NB4 (cell line): ENCODE measurements around the gene BOK.
"Not testable (repeated sequence)": the region's sequence is repeated elsewhere in the genome, so short reads cannot be mapped to it uniquely, and the experiment has no call there.

Experiments used
- DNase-seq: peaks from one replicate; pipeline ENCODE4 v3.0.0; 2010; ENCODE audit warnings: low read depth
- H3K4me3 ChIP-seq: one replicate; pipeline ENCODE4 v1.5.1; 2011; ENCODE audit warnings: mild to moderate bottlenecking, low read depth, low read length, moderate library complexity
- MYC ChIP-seq: IDR thresholded peaks from 2 replicates; pipeline ENCODE4 v1.6.1; 2011; ENCODE audit warnings: low read depth, low read length
- POLR2A ChIP-seq: IDR thresholded peaks from 2 replicates; pipeline ENCODE4 v1.6.1; 2011; ENCODE audit warnings: mild to moderate bottlenecking; ENCODE audit not compliant: insufficient read length; ENCODE audit errors: extremely low read depth
- TF ChIP-seq, protein P1 (sequence below): IDR thresholded peaks from 2 replicates; pipeline ENCODE4 v1.6.1; 2011; ENCODE audit warnings: low read depth, low read length
- TF ChIP-seq, protein P2 (sequence below): IDR thresholded peaks from one replicate; pipeline ENCODE4 v1.5.1; 2012; ENCODE audit warnings: low read depth, low read length

The BOK gene

DNA sequence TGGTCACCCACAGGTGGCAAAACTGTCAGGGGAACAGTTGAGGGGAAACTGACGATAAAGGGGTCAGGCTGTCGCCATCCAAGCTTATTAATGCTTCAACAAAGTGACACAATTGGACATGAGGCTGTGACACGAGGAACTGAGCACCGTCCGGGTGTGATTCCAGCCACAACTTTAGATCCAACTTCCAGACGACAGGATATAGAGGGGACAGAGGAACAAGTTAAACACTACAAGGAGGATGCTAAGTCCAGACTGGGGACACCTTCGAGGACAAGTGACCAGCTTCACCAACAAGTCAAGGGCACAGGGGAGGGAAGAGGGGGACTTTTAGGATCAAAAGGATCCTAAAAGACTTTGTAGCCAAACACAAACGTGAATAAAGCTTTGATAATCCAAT lies 23.8 kb downstream of the BOK start:
- DNase-seq = no peak
- H3K4me3 ChIP-seq = no peak overlapping the region
- TF ChIP-seq MYC (no peak), POLR2A (no peak)
- TF ChIP-seq, protein P1, sequence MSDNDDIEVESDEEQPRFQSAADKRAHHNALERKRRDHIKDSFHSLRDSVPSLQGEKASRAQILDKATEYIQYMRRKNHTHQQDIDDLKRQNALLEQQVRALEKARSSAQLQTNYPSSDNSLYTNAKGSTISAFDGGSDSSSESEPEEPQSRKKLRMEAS = no peak
- TF ChIP-seq, protein P2, sequence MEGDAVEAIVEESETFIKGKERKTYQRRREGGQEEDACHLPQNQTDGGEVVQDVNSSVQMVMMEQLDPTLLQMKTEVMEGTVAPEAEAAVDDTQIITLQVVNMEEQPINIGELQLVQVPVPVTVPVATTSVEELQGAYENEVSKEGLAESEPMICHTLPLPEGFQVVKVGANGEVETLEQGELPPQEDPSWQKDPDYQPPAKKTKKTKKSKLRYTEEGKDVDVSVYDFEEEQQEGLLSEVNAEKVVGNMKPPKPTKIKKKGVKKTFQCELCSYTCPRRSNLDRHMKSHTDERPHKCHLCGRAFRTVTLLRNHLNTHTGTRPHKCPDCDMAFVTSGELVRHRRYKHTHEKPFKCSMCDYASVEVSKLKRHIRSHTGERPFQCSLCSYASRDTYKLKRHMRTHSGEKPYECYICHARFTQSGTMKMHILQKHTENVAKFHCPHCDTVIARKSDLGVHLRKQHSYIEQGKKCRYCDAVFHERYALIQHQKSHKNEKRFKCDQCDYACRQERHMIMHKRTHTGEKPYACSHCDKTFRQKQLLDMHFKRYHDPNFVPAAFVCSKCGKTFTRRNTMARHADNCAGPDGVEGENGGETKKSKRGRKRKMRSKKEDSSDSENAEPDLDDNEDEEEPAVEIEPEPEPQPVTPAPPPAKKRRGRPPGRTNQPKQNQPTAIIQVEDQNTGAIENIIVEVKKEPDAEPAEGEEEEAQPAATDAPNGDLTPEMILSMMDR = no peak

DNA sequence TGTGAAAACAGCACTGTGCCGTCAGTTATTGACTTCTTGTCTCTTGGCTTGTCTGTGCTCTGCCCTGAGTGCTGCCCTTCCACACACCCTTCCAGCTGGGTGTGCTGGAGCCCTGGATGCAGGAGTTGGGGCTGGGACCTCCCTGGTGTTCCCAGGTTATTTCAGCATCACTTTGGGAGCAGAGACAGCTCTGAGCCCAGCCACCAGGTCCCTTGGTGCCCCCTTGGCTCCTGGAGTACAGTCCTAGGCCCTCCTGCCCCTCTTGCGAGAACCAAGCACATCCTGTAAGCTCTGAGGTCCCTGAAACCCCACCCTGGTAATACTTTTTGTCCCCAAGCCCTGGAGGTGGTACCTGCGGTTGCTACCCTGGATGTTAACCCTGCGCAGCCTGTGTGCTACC lies 24.3 kb downstream of the BOK start:
- TF ChIP-seq MYC (no peak), POLR2A (no peak)
- TF ChIP-seq, protein P2 = no peak
- TF ChIP-seq, protein P1 = no peak

DNA sequence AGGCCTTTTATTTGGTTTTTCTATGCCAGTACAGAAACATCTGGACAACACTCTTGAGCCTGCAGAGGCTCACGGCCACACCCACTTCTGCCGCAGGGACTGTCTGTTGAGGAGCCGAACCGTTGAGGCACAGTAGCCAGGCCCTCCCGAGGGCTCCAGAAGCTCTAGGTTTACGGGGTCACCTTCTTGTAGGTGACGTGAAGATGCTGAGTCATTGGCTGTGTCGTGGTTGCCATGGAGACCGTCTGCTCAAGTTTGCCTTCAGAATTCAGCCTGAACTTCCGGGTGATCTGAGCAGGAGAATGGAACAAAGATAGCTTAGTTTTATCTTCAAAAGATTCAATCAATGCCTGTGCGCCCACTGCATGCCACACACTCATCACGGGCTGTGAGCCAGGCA lies 25.9 kb downstream of the BOK start:
- no peak overlapping the region for H3K4me3 ChIP-seq
- no peak for DNase-seq
- TF ChIP-seq, protein P2 = no peak
- TF ChIP-seq POLR2A = no peak
- TF ChIP-seq, protein P1 = no peak
- TF ChIP-seq MYC = no peak

More for the DNA sequence above, 24.3 kb downstream of the BOK start:
- H3K4me3 ChIP-seq = no peak overlapping the region
- no peak for DNase-seq

DNA sequence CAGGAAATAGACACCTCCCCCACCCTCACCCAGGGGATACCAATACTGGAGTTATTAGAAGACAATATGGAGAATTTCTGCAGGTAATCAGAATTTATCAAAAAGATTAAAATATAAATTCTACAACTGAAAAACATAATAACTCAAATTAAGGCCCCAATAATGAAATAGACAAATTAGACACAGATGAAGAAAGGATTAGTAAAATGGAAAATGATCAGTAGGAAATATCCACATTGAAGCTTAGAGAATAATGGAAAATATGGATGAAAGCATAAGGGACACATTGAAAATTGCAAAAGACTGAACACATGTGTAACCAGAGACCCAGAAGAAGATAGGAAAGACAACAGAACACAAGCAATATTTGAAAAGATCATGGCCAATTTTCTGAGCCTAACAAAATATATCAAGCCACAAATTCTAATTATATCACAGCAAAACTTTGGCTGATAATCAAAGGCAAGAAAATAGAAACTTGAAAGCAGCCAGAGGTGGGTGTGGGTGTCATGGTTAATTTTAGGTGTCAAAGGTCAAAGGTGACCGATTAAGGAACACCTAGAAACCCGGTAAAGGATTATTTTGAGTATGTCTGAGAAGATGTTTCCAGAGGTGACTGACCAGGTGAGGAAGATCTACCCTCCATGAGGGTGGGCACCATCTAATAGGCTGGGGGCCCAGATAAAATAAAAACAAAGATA lies 28.2 kb downstream of the BOK start:
- no peak overlapping the region for H3K4me3 ChIP-seq
- no peak for TF ChIP-seq POLR2A
- DNase-seq = no peak

DNA sequence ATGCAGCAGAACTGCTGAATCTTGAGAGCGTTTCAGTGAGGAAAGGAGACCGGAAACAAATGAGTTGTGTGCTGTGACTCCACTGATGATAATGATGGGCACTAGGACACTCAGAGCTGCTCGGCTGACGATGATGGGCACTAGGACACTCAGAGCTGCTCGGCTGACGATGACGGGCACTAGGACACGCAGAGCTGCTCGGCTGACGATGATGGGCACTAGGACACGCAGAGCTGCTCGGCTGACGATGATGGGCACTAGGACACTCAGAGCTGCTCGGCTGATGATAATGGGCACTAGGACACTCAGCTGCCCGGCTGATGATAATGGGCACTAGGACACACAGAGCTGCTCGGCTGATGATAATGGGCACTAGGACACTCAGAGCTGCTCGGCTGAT lies 31.3 kb downstream of the BOK start:
- DNase-seq, H3K4me3 ChIP-seq: not testable (repeated sequence)

DNA sequence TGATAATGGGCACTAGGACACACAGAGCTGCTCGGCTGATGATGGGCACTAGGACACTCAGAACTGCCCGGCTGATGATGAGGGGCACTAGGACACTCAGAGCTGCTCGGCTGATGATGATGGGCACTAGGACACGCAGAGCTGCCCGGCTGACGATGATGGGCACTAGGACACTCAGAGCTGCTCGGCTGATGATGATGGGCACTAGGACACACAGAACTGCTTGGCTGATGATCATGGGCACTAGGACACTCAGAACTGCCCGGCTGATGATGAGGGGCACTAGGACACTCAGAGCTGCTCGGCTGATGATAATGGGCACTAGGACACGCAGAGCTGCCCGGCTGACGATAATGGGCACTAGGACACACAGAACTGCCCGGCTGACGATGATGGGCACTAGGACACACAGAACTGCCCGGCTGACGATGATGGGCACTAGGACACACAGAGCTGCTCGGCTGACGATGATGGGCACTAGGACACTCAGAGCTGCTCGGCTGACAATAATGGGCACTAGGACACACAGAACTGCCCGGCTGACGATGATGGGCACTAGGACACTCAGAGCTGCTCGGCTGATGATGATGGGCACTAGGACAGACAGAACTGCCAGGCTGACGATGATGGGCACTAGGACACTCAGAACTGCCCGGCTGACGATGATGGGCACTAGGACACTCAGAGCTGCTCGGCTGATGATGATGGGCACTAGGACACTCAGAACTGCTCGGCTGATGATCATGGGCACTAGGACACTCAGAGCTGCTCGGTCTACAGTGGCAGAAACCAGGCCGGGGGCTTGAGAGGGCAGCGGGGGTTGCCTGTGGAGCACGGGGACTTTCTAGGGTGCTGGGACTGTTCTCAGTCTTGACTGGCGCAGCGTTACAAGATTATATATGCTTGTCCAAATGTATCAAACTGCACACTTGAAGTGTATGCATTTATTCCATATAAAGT lies 32.2 kb downstream of the BOK start:
- DNase-seq, H3K4me3 ChIP-seq: not testable (repeated sequence)

DNA sequence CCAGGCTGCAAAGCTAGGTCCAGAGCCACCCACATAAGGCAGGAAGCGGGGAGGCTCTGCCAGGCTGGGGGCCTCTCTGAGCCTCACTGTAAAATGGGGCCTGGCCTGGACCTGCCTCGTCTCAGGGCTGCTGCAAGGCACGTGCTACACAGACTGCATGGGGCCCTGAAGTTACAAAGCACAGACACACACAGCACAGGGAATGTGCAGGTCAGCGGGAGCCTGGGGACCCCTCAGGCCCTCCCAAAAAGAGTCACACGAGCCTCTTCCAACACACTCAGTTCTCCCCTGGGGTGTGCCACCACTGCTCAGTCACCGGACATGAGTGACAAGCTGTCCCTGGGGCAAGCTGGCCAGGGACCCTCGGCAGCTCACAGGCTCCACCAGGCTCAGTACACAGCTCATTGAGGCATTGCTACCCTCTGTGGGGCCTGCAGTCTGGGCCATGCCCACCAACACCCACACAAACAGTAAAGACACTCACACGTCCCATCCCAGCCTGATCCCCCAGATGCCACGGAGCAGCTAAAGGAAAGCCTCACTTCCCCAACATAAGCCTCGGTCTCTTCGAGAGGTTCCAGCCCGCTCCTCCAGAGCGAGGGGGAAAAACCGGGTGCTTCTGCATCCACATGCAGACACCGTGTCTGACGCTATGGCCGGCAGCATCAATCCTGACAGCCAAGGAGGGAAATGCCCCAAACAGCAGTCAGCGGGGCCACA lies 33.7 kb downstream of the BOK start:
- no peak for DNase-seq
- no peak overlapping the region for H3K4me3 ChIP-seq
- TF ChIP-seq, protein P2 = no peak
- TF ChIP-seq POLR2A = no peak
- TF ChIP-seq, protein P1 = no peak
